Stimulated activated CD4-positive, alpha-beta T cell treated with anti-CD3 and anti-CD28 coated beads, TNF-alpha, amount 100 ng/mL, for 48 hours (primary cell): ENCODE data around the gene GDF10.

ENCODE experiments used
- DNase-seq, 3 donors: peaks; one replicate each; pipeline ENCODE4 v3.0.0-alpha.2; 2020; ENCODE audit warnings: low read depth in 3 of 3

The GDF10 gene

GRCh38 chr10:47276071-47276470 is 23.9 kb upstream of the GDF10 start:
- no peak for DNase-seq

GRCh38 chr10:47276576-47277351 is 23.2 kb upstream of the GDF10 start:
- DNase-seq, result no peak

- DNase-seq, result peak in 1 of 3 donors; percentile 37
Observed at GRCh38 chr10:47277352-47278151, 22.4 kb upstream of the GDF10 start.

- DNase-seq, result no peak
Observed at GRCh38 chr10:47278152-47278473, 21.9 kb upstream of the GDF10 start.

GRCh38 chr10:47278720-47279119 is 21.3 kb upstream of the GDF10 start:
- no peak for DNase-seq

GRCh38 chr10:47279276-47279675 is 20.7 kb upstream of the GDF10 start:
- DNase-seq, result no peak

GRCh38 chr10:47282005-47282656 is 17.9 kb upstream of the GDF10 start:
- DNase-seq, result no peak

- DNase-seq, result no peak
Observed at GRCh38 chr10:47282657-47283018, 17.4 kb upstream of the GDF10 start.

GRCh38 chr10:47283101-47283630 is 16.8 kb upstream of the GDF10 start:
- DNase-seq, result no peak

GRCh38 chr10:47283848-47284247 is 16.1 kb upstream of the GDF10 start:
- DNase-seq, result no peak

GRCh38 chr10:47285381-47286115 is 14.4 kb upstream of the GDF10 start:
- no peak for DNase-seq

- no peak for DNase-seq
Observed at GRCh38 chr10:47286116-47286505, 13.9 kb upstream of the GDF10 start.

- no peak for DNase-seq
Observed at GRCh38 chr10:47286591-47287315, 13.2 kb upstream of the GDF10 start.

- no peak for DNase-seq
Observed at GRCh38 chr10:47287365-47287802, 12.6 kb upstream of the GDF10 start.

- no peak for DNase-seq
Observed at GRCh38 chr10:47287805-47288204, 12.2 kb upstream of the GDF10 start.

GRCh38 chr10:47288236-47288635 is 11.8 kb upstream of the GDF10 start:
- no peak for DNase-seq

GRCh38 chr10:47288916-47289495 is 11.0 kb upstream of the GDF10 start:
- DNase-seq, result no peak

GRCh38 chr10:47289921-47290320 is 10.1 kb upstream of the GDF10 start:
- no peak for DNase-seq

- DNase-seq, result no peak
Observed at GRCh38 chr10:47290338-47290737, 9.7 kb upstream of the GDF10 start.

GRCh38 chr10:47291682-47292081 is 8.3 kb upstream of the GDF10 start:
- no peak for DNase-seq

- DNase-seq, result no peak
Observed at GRCh38 chr10:47294057-47294456, 5.9 kb upstream of the GDF10 start.
